Amniotic epithelial cell (primary cell): Measurements from ENCODE around the gene JAZF1.

Experiments
- DNase-seq: peaks from one replicate; pipeline ENCODE4 v3.0.0-alpha.2; 2010; ENCODE audit warnings: low read depth

JAZF1 gene

GRCh38 chr7:28075674-28076358 is 104.8 kb downstream of the JAZF1 start:
- DNase-seq = peak; percentile 62

GRCh38 chr7:28072876-28073514 is 107.6 kb downstream of the JAZF1 start:
- no peak for DNase-seq

- DNase-seq = no peak
These were observed 109.0 kb downstream of the JAZF1 start for GRCh38 chr7:28071570-28071969.

DNA sequence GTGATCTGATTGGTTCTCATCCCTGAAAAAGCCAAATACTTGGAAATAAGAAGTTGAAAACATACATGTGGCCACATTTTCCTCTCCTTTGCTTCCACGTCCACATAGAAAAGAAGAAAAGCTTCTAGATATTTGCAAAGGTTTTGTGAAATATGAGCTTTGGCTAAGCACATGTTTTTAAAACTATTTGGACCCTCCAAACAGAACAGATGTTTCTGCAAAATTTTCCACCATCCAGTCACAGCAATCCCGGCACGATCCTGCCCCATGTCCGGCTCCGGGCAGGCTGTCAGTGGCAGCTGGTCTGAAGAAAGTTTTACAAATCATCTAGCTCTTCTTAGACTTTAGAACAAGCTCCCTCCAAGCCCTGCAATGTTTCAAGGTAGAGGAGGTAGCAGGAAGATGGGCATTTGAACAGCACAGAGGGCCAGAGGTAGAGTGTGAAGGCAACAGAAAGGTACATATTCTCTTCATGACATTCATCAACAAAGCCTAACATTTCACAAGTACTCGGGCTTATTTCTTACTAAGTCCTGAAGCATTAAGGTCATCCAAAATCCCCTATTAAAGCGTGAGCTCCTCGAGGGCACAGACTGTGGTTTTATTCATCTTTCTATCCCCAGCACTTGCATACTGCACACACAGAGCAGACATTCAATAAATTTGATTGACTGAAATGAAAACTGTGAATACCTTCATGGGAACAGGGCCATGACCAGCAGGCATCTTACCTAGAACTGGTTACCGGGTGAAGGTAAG is 110.1 kb downstream of the JAZF1 start:
- DNase-seq = no peak

GRCh38 chr7:28069807-28070206 is 110.8 kb downstream of the JAZF1 start:
- peak; percentile 77 for DNase-seq

DNA sequence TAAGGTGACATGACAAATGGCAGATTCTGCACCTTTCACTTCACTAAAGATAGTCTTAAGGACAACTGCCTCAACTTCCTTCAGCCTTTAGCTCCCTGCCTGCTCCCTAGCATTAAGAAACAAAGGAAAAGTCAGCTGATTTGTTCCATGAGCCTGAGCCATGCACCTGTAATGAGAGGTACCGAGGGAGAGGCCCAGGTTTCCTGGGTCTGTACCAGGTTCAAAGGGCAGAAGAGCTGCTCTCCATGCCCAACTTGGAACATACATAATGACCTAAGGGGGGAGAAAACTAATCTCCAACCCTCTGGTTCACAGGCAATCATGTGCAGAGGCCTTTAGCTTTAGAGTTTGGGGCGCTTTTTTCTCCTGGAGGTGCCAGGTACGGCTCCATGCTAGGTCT is 111.2 kb downstream of the JAZF1 start:
- DNase-seq = no peak

DNA sequence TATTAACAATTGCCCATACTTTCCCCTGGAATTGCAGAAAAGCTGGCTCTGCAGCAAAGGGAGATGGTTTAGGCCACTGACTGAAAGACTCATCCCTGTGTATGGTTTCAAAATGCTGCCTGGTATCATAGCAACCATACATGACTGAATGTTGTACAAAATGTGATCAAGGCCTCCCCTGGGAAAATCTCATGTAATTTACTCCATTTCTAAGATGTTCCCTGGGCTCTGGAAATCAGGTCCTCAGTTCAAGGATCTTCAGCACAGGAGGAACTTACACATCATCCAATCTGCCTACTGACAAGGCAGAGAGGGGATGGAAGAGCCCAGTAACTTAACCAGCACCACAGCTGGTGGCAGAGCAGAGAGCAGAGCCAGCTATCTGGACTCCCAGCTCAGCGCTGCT is 111.8 kb downstream of the JAZF1 start:
- DNase-seq = peak; percentile 69

DNA sequence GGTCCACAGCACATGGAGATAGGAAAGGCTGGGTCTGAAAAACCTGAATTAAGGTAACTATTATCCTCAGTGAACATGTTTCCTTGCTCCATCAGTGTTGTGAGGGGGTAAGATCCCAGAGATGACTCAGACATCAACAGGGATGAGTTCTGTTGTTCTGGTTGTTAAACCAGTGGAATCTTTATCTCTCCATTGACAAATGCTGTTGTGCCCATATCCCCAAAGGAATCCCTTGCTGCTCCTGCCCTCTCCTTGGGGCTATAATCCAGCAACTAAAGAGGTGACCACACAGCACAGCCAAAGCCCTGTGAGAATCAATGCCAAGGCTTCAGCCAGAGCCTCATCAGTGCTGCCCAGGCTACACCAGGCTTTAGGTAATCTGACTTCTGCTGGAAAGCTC is 113.4 kb downstream of the JAZF1 start:
- no peak for DNase-seq

DNA sequence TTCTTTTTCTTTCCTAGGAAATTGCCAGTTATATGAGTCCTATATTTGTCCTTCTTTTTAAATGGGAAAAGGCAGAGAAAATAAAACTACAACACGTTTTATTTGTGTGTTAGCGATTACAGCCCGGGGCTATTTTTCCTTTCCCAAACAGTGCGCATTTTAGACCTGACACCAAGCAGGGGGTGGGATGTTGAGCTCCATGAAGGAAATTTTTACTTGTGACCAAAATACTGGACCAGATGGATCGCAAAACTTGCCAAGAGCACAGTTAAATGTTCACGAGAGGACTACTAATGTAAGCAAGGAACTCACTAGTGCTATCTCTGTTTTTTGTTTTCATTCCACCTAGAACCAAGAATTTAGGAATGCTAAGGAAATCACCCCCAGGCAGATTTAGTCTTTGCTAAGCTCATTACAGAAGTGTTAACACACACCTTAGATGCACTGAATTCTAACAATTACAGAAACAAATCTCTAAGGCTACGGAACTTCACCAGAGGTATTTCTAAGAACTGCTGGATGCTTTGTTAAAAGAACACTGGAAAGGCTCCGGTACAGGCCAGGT is 114.8 kb downstream of the JAZF1 start:
- DNase-seq = no peak

DNA sequence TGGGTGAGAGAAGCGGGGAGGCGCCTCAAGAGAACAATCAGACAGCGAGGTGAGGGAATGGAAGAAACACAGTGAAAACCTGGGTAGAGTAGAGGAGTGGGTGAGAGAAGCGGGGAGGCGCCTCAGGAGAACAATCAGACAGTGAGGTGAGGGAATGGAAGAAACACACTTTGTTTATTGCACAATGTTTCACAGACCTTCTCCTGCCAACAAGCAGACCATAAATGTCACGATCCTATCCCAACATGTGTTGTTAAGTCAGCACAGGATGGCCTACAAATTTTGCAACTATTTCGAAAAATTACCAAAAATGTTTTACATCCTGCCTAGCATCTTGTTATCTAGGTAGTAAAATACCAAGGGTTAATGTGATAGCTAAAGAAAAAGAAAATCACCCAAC is 115.3 kb downstream of the JAZF1 start:
- DNase-seq = peak; percentile 66

DNA sequence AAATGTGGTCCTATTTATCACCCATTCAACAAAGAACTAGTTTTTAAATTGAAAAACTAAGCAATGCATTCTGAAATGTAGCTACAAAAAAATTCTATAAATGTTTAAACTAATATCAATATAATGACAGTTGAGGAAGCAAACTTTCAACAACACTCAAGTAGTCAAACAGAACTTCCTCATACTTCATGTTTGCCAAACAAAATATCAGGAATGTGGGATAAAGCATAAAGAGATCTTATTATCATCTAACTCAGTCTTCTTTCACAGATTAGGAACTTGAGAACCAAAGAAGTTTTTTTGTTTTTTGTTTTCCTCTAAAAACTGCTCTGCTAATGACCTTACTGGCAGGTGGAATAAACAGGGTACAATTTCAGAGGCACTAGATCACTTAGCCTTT is 116.2 kb downstream of the JAZF1 start:
- no peak for DNase-seq

DNA sequence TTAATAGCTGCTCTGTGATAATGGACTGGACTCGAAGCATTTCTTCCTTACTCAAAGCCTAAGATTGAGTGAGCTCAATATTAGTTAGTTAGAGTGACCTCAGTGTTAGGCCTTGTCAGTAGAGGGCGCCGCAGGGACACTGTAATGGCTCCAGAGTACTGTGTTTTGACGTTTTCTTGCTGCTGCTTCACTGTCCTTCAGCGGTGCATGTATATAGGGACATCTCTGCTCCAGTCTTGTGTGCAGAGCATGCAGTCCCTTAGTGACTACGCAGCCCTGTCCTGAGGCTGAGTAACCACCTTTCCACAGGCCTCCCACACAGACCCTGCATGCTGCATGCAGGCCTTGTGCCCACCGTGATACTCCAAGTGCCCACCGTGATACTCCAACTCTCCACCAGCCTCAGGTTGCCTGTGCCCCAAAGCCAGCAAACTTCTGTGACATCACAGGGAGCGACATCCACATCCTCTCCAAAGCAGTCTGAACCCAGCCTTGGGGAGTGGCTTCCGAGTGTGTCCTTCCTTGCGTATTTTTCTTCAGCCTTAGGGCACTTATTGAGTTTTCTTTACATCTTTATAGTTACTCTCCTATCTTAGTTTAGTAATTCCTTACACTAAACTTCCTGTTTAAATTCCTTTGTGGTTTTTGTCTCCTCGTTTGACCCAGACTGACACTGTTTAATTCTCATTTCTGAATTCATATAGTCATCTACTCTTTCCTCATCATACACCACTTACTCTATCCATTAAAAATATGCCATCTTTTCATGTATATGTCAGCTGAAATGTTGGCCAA is 118.2 kb downstream of the JAZF1 start:
- DNase-seq = peak; percentile 80

DNA sequence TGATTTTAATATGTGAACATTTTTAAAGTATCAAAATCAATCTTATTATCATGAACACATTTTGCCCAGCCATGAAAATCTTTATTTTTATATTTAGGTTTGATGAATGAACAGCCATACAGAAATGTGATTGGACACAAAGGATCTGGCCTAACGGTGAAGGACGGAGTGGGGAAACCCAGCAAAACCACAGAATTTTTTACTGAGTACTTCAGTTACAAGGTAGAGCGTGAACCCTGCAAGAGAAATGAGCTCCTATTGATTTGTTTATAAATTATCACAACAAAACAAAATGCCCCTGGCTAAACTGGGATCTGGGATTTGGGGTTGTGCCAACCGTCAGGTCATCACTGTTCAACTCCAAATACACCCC is 118.8 kb downstream of the JAZF1 start:
- peak; percentile 44 for DNase-seq

- no peak for DNase-seq
These were observed 120.1 kb downstream of the JAZF1 start for GRCh38 chr7:28060371-28060950.

DNA sequence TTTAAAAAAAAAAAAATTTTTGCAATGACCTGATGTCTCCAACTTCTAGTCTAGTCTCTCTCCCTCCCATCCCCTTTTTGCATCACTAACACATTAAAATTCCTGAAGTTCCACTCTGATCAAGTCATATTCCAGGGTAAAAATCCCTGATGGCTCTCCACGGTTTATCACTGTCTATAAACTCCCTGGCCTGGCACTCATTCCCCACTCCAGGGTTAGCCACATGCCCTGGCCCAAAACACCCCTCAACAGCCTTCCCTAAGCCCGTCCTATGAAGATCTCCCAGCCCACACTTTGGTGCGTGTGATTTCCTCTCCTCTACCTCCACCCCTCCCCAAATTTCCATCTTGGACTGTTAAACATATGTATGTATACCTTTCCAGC is 125.4 kb downstream of the JAZF1 start:
- peak; percentile 80 for DNase-seq

- peak; percentile 70 for DNase-seq
These were observed 125.9 kb downstream of the JAZF1 start for GRCh38 chr7:28054531-28055160.

GRCh38 chr7:28052933-28053332 is 127.7 kb downstream of the JAZF1 start:
- peak; percentile 91 for DNase-seq

- no peak for DNase-seq
These were observed 131.9 kb downstream of the JAZF1 start for GRCh38 chr7:28048694-28049093.

GRCh38 chr7:28046035-28046434 is 134.6 kb downstream of the JAZF1 start:
- DNase-seq = no peak

DNA sequence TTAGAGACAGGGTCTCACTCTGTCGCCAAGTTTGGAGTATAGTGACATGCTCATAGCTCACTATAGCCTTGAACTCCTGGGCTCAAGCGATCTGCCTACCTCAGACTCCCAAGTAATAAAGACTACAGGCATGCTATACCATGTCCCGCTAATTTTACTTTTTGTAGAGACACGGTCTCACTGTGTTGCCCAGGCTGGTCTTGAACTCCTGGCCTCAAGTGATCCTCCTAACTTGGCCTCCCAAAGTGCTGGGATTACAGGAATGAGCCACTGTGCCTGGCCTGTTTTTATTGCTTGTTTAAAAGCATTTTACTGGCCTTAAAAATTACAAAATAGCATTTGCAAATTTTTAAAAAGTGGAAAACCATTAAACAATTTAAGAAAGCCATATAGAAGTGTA is 135.0 kb downstream of the JAZF1 start:
- DNase-seq = no peak

DNA sequence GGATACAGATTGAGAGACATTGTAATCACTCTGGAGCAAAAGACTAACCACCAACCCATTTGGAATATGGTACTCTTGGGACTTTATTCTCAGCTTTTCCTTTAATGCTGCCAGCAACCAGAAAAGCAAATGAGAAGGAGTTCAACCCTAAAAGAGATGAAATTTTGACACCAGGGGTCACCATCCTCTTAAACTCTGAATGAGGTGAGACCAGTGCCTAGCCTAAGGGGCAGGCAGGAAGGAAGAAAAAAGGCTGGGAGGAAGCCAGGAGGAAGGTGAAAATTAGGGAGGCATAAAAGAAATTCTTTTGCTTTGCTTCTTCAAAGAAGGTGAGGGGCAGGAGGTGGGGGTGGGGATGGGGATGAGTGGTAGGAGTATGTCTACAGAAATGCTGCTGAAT is 135.8 kb downstream of the JAZF1 start:
- DNase-seq = no peak
